ENCODE data around the gene INPP4B. TPM values are rescaled to one million over a fixed set of nuclear protein-coding genes. Genes with fewer than 3 reads are reported as not detected.

Gene INPP4B
- total and polyA plus RNA-seq, 2 donors (not counting 1 experiment from before 2014, with no cell fraction given): 19.7 to 22.2 TPM

GRCh38 chr4:142801966-142802365, 44.1 kb downstream of the INPP4B start:
- Histone ChIP-seq H4K20me1 (ENCODE audit: control insufficient read depth, extremely low read depth, insufficient read depth, low read length) (no peaks in the 10 kb centered on the region), H3K36me3 (ENCODE audit: control insufficient read depth, insufficient read depth, low read length) (no peaks in the 10 kb centered on the region), H3K27me3 (ENCODE audit: control insufficient read depth, insufficient read depth, low read length) (no peaks in the 10 kb centered on the region), H3K9ac (ENCODE audit: insufficient read depth, low read length) (no peak overlapping the region), H3K79me2 (ENCODE audit: control insufficient read depth, insufficient read depth, low read length) (no peaks in the 10 kb centered on the region), H2AFZ (ENCODE audit: low read length) (no peak overlapping the region), H3K4me3 (replicated peaks in 1 of 4; ENCODE audit: control extremely low read depth in 1 of 4, insufficient read depth in 1 of 4, low read depth in 3 of 4, low read length in 4 of 4) (no peak overlapping the region), H3K27ac (ENCODE audit: insufficient read depth, low read length) (no peak overlapping the region), H3K4me1 (ENCODE audit: control insufficient read depth, extremely low read depth, insufficient read depth, low read length) (no peaks in the 10 kb centered on the region), H3K4me2 (ENCODE audit: extremely low read depth, insufficient read depth, low read length) (no peak overlapping the region), H3K9me3 (ENCODE audit: control insufficient read depth, insufficient read depth, low read depth, low read length) (no peaks in the 10 kb centered on the region)
- no peak for TF ChIP-seq EZH2 (IDR thresholded peaks at IDR 0.05; ENCODE audit: low read length, missing control alignments)
- TF ChIP-seq CTCF (conservative IDR thresholded peaks at IDR 0.05 in 1 of 2, IDR thresholded peaks at IDR 0.05 in 1 of 2; ENCODE audit: low read depth in 1 of 2, low read length in 2 of 2): no peak
- DNase-seq (ENCODE audit: low read depth in 2 of 2): no peak

- peak in 1 of 2 donors; percentile 36 for DNase-seq (ENCODE audit: low read depth in 2 of 2)
- no peaks in the 10 kb centered on the region for H3K79me2 ChIP-seq (ENCODE audit: control insufficient read depth, insufficient read depth, low read length)
- no peaks in the 10 kb centered on the region for H3K36me3 ChIP-seq (ENCODE audit: control insufficient read depth, insufficient read depth, low read length)
- no peak overlapping the region for H3K4me2 ChIP-seq (ENCODE audit: extremely low read depth, insufficient read depth, low read length)
- no peaks in the 10 kb centered on the region for H4K20me1 ChIP-seq (ENCODE audit: control insufficient read depth, extremely low read depth, insufficient read depth, low read length)
- H3K4me1 ChIP-seq (ENCODE audit: control insufficient read depth, extremely low read depth, insufficient read depth, low read length): no peaks in the 10 kb centered on the region
- H3K4me3 ChIP-seq (replicated peaks in 1 of 4; ENCODE audit: control extremely low read depth in 1 of 4, insufficient read depth in 1 of 4, low read depth in 3 of 4, low read length in 4 of 4): no peak overlapping the region
- H2AFZ ChIP-seq (ENCODE audit: low read length): no peak overlapping the region
- TF ChIP-seq CTCF (conservative IDR thresholded peaks at IDR 0.05 in 1 of 2, IDR thresholded peaks at IDR 0.05 in 1 of 2; ENCODE audit: low read depth in 1 of 2, low read length in 2 of 2) (no peak), EZH2 (IDR thresholded peaks at IDR 0.05; ENCODE audit: low read length, missing control alignments) (no peak)
- H3K9me3 ChIP-seq (ENCODE audit: control insufficient read depth, insufficient read depth, low read depth, low read length): no peaks in the 10 kb centered on the region
- H3K9ac ChIP-seq (ENCODE audit: insufficient read depth, low read length): no peak overlapping the region
- no peak overlapping the region for H3K27ac ChIP-seq (ENCODE audit: insufficient read depth, low read length)
- H3K27me3 ChIP-seq (ENCODE audit: control insufficient read depth, insufficient read depth, low read length): no peaks in the 10 kb centered on the region
Measured at GRCh38 chr4:142781114-142781513, 65.0 kb downstream of the INPP4B start.

- no peaks in the 10 kb centered on the region for H3K27me3 ChIP-seq (ENCODE audit: control insufficient read depth, insufficient read depth, low read length)
- no peak overlapping the region for H3K9ac ChIP-seq (ENCODE audit: insufficient read depth, low read length)
- TF ChIP-seq EZH2 (IDR thresholded peaks at IDR 0.05; ENCODE audit: low read length, missing control alignments): no peak
- no peak for TF ChIP-seq CTCF (conservative IDR thresholded peaks at IDR 0.05 in 1 of 2, IDR thresholded peaks at IDR 0.05 in 1 of 2; ENCODE audit: low read depth in 1 of 2, low read length in 2 of 2)
- no peak overlapping the region for H2AFZ ChIP-seq (ENCODE audit: low read length)
- H3K27ac ChIP-seq (ENCODE audit: insufficient read depth, low read length): no peak overlapping the region
- DNase-seq (ENCODE audit: low read depth in 2 of 2): peak in 1 of 2 donors; percentile 30
- no peaks in the 10 kb centered on the region for H3K36me3 ChIP-seq (ENCODE audit: control insufficient read depth, insufficient read depth, low read length)
- H3K79me2 ChIP-seq (ENCODE audit: control insufficient read depth, insufficient read depth, low read length): no peaks in the 10 kb centered on the region
- no peaks in the 10 kb centered on the region for H4K20me1 ChIP-seq (ENCODE audit: control insufficient read depth, extremely low read depth, insufficient read depth, low read length)
- no peak overlapping the region for H3K4me2 ChIP-seq (ENCODE audit: extremely low read depth, insufficient read depth, low read length)
- no peaks in the 10 kb centered on the region for H3K4me1 ChIP-seq (ENCODE audit: control insufficient read depth, extremely low read depth, insufficient read depth, low read length)
- H3K9me3 ChIP-seq (ENCODE audit: control insufficient read depth, insufficient read depth, low read depth, low read length): no peaks in the 10 kb centered on the region
- no peak overlapping the region for H3K4me3 ChIP-seq (replicated peaks in 1 of 4; ENCODE audit: control extremely low read depth in 1 of 4, insufficient read depth in 1 of 4, low read depth in 3 of 4, low read length in 4 of 4)
Measured at GRCh38 chr4:142778900-142779299, 67.2 kb downstream of the INPP4B start.

All from fibroblast of lung (primary cell).